Measurements from ENCODE around the gene EGLN1.

The EGLN1 gene

DNA sequence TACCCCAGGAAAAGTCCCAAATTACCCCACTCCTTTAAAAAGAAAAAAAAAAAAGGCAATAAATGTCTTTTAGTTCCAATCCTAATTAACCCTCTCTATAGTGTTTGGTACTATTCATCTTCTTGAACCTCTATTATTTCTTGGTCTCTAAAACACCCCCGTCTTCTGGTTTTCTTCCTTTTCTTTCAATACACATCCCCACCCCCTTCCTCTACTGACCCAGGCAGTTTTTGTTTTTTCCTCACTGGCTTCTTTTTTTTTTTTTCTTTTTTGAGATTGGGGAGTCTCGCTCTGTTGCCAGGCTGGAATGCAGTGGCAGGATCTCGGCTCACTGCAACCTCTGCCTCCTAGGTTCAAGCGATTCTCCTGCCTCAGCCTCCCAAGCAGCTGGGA is 26.1 kb downstream of the EGLN1 start:
- DNase-seq (ENCODE audit: low read depth): no peak

DNA sequence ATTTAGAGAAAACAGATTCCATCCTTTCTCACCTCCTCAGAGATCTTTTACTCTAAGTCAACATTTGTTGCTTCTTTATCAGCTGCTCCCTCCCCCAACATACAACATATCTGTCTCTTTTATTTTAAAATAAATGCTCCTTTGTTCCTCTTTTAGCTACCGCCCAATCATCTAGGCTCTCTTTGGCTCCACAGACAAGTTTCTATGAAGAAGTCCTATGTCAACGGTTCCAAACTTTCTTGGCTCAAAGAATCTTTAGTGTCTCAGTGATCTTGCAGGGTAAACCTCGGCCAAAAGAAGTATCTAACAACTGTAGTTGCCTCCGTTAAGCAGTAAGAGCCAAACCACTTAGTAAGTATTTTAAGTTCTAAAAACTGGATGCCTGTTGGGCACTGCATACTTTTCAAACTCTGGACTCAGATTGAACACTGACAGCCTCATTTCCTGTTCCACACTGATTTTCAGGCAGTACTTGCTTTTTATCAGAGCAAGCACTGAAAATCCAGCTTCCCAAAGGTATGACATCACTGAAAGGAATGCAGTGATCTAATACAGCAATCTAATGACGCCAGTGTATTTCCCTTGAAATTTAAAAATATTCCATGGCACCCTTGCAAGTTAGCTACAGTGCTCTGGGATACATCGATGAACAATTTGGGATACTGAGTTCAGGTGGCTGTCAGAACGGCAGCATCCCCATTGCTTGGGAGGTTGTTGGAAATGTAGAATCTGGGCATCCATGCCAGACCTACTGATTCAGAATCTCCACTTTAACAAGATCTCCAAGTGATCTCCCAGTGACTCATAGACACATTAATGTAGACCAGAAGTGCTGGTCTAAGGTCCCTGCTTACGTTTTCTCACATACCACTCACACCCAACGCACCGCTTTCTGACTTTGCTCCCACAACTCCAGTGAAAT is 26.8 kb downstream of the EGLN1 start:
- DNase-seq (ENCODE audit: low read depth): peak; percentile 96

DNA sequence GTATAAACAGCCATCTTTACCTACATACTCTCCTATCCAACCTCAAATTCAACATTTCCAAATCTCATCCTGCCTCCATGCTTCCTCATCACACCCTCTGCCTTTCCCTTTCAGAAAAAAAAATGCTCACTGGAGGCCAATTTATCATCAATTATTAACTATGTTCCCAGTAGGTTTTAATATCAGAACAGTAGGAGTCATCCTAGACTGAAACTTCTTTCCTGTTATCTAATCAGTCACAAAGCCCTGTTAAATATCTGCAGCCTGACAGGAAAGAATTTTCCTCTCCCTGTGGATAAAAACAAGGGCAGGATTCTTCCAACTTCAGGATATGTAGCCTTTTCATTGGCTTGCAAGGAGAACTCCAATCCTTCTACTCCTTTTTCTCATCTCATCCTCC is 28.4 kb downstream of the EGLN1 start:
- peak; percentile 10 for DNase-seq (ENCODE audit: low read depth)

DNA sequence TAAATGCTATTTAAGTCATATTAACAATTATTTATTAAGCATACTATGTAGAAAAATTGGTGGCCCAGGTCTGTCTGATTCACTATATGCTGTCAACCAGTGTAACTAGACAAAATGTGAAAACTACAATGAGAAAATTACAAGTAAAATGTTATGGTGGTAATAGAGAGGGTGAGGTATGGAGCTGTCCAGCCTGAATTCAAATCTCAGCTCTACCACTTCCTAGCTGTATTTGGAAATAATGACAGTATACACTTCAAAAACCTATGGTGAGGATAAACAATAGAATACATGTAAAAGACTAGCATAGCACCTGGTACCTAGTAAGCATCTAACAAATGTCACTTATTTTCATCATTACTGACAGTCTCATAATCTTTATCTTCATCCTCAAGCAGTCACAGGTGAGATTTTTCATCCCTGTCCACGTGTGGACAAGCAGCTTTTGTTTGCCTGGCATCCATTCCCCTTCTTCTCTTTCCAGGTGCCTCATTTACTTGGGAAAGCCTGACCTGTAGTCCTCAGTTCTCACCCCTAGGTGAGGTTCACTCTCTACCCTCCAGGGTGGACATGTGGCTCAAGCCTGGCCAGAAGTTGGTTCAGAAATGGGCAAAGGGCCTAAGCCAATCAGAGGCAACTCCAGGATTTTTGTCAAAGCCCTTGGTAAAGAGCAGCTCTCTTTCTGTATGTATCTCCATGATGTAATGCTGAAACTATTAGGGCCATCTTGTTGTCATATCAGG is 29.5 kb downstream of the EGLN1 start:
- no peak for DNase-seq (ENCODE audit: low read depth)

DNA sequence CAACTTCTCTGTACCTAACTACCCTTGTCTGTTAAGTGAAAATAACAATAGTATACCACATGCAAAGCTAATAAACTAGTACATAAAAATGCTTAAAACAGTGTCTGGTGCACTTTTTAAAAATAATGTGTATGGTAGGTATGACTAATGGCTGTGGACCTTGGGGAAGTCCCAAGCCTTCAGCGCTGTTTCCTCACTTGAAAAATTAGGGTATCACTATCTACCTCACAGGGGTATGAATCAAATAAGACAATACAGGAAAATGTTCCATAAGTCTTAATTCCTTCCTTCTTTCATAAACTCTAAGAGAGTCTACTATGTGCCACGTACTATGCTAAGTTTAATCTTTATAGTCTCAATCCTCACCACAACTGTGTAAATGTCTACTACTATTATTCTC is 32.0 kb downstream of the EGLN1 start:
- peak; percentile 78 for DNase-seq (ENCODE audit: low read depth)

DNA sequence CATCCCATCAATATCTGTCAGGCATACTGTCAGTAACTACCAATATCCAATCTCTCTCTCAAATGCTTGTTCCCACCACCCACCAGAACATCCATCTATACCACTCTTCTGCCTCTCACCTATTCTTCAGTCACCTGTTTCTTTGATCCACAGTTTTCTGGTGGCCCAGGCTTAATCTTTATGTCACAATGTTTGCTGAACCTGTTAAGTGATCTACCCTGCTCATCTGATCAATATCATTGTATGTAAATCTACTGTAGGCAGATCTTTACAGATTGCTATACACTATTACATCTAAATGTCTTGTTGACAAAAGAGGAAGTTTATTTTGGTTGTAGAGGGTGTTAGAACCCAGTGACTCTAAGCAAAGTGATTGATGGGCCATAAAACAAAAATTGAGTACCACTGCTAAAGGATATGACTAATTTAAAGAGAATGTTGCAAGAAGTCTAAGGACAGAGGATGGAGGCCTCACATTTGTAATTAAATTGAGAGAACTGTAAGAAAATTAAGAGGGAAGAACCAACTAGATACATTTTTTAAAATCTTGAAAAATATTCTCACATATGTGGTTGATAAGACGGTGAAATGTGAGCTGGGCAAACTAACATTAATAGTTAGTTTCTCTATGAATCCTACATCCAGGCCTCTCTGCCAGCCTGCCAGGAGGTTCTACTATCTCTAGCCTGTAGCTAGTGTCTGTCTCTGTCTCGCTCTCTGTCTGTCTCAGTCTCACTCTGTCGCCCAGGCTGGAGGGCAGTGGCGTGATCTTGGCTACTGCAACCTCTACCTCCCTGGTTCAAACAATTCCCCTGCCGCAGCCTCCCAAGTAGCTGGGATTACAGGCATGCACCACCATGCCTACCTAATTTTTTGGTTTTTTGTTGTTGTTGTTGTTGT is 34.1 kb downstream of the EGLN1 start:
- DNase-seq (ENCODE audit: low read depth): peak; percentile 85

DNA sequence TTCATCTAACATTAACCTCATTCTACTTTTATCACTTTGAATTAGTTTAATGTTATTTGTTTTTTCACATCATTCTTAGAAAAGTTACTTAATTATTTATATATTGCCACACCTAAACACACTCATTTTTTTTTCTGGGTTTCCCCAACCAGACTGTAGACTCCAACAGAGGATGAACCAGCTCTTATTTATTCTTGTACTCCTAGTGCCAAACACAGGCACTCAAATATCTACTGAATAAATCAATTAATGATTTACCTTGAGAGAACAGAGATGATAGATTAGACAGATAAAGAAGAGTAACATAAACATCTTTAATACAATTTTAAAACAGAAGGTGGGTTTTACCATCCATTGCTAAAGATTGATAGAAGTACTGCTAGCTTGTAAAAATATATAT is 35.6 kb downstream of the EGLN1 start:
- DNase-seq (ENCODE audit: low read depth): no peak

DNA sequence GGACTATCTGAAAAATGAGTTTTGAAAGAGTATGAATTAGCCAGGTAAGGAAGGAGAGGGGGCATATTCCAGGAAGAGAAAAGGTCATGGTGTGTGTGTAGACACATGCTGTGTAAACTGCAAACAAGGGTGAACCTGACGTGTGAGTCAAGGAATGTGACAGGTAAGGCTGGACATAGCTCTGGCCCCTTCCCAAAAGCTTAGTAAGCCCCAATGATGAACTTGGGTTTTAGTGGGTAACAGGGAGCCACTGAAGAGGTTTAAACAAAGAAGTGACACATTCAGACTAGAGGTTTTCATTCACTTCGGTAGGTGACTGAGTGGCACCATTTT is 36.7 kb downstream of the EGLN1 start:
- DNase-seq (ENCODE audit: low read depth): peak; percentile 26

DNA sequence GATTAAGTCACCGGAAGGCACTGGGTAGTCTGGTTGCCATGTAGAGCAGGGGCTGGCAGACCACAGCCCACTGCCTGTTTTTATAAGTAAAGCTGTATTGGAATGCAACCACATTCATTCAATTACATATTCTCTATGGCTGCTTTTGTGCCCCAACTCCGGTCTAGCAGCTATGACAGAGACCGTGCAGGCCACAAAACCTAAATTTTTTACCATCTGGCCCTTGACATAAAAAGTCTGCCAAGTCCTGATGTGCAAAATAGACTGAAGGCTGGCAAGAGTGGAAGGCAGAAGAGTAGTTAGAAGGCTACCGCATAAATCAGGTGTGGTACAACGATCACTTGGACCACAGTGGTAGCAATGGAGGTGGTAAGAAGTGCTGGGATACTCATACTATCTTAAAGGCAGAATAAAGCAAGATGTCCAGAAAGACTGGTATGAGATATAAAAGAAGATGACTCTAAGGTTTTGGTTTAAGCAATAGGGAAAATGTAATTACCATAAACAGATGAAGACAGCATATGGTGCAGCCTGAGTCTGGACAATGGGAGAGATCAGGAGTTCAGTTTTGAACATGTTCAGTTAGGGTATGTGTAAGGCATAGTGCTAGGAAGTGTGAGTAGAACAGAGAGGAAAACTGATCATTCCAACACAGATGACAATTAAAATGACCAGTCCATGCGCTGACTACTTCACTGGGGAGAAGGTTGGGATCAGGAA is 37.2 kb downstream of the EGLN1 start:
- no peak for DNase-seq (ENCODE audit: low read depth)

DNA sequence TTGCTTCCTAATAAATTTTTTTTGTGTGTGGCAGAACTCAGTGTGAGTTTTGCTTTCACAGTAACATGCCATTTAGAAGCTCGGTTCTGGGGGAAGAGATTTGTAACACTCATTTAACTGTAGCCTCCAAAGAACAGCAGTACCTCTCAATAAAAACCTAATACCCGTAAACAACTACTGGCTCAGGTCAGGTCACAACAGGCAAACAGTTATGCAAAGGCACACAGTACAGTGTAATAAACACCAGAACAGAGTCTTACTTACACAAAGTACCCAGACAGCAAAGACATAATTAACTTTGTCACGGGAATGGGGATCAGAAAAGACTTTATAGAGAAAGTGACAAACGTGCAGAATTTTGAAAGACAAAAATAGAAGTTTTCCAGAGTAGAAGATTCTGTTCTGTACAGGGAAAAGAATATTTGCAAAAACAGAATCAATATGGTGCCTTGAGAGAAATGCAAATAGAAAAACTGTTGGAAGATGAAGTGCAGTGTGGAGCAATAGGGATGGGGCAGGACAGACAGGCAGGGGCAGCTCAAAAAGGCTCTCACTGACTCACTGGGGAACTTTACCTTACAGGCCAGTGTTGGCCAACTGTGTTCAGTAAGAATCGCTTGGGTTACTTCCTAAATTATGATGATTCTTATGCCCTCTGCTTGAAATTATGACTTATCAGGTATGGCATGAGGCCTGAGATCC is 38.8 kb downstream of the EGLN1 start:
- DNase-seq (ENCODE audit: low read depth): no peak

DNA sequence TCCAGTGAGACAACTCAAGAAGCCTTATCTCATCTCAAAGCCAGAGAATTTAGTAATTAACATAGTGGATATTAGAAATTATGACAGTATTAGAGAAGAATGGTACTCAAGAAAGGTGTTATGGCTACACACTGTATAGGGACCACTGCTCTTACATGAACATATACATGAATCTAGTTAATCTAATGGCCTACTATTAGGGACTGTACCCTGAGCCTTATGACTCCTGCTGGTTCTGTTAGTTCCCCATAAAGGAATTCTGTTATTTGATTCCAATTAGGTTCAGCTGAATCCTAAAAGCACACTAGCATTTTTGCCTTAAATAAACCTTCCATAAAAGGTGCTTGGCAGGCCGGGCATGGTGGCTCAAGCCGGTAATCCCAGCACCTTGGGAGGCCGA is 39.7 kb downstream of the EGLN1 start:
- DNase-seq (ENCODE audit: low read depth): no peak

DNA sequence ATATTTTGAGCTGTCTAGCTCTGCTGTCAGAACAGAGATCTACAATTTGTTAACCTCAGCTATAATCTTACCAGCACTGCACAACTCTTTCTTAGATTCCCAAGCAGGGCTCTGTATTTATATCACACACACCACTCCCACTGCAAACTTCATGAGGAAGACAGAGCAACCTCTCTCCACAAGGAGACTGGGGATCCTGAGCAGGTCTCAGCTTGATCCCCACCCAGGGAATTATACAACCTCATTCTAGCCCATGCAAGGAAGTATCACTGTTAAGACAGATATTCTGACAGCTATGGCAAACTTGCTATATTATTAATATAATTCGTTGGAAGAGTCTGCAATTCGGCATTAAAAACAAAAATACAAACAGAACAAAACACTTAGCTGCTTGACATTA is 40.4 kb downstream of the EGLN1 start:
- DNase-seq (ENCODE audit: low read depth): no peak

DNA sequence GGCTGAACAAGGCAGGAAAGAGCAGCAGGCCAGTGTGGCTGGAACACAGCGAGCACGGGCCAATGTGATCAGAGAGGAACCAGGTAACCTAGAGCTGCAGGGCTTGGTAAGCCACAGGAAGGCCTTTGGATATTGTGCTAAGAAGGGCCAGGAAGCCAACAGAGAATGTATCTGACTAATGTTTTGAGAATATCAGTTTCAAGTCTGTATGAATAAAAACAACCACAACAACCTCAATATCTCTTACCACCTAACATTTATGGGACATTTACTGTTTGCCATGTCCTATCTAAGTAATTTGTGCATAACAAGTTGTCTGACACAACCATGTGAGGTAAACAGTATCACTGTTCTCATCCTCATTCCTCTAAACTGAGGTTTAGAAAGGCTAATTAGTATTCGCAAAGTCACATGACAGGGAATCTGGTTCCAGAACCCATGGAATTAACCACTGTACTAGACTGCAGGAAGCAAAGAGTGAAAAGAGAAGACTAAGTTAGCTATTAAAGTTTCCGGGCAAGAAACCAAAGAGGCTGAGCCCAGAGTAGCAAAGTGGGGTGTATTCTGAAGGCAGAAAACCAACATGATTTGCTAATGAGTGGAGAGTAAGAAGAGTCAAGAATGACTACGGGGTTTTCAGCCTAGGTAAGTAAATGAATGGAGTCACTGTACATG is 45.1 kb downstream of the EGLN1 start:
- DNase-seq (ENCODE audit: low read depth): peak; percentile 34

DNA sequence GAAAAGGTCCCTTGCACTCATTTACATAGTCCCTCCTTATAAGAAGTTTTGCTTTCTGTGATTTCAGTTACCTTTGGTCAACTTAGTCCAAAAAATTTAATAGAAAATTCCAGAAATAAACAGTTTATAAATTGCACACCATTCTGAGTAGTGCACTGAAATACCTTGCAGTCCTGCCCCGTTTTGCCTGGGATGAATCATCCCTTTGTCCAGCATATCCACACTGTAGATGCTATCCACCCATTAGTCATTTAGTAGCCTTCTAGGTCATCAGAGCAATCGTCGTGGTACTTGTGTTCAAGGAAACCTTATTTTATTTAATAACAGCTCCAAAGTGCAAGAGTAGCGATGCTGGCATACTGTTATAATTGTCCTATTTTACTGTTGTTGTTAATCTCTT is 46.0 kb downstream of the EGLN1 start:
- DNase-seq (ENCODE audit: low read depth): peak; percentile 69

DNA sequence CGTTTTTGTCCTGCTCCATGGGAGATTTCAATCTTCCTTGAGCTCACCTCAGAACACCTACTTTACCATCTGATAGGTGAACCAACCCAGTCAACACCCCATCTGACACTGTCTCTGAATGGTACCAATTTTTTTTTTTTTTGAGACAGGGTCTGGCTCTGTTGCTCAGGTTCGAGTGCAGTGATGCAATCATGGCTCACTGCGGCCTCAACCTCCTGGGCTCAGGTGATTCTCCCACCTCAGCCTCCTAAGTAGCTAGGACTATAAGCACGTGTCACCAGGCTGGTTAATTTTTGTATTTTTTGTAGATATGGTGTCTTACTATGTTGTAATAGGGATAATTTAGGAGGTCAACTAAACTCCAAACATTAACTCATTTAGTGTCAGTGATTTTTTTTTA is 47.7 kb downstream of the EGLN1 start:
- no peak for DNase-seq (ENCODE audit: low read depth)

DNA sequence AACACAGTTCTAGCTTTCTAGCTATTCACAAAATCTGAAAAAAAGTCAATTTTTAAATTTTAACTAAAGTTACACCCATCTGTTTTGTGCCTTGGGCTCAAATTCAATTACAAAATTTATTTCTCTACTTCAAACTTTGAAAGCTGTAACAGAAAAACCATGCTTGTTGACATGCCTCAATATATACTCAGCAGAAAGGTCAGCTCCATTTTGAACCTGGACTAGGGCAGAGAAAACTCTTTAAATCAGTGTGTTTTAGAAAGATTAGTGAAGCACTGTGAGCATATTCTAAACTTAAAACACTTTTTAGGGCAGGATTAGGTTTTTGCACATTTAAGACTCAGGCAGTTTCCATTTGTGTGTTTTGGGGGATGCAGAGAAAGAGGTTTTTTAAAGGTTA is 49.6 kb downstream of the EGLN1 start:
- DNase-seq (ENCODE audit: low read depth): no peak

DNA sequence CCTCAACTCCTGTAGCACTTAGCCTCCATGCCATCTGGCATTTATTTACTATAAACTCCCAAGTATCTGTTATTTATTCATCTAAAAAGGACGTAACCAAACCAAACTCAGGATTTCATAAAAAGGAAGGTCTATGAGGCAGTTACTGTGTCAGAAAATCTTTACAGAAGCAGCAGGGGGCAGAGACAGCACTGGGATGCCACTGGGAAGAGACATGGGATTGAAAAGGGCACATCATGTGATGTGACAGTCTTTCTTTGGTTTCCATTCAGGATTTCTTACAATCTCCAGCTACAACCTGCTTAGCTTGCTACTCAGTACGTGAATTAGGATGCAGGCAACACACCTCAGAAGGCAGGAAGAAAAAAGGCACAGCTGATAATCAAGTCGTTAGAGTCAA is 52.8 kb downstream of the EGLN1 start:
- DNase-seq (ENCODE audit: low read depth): no peak

DNA sequence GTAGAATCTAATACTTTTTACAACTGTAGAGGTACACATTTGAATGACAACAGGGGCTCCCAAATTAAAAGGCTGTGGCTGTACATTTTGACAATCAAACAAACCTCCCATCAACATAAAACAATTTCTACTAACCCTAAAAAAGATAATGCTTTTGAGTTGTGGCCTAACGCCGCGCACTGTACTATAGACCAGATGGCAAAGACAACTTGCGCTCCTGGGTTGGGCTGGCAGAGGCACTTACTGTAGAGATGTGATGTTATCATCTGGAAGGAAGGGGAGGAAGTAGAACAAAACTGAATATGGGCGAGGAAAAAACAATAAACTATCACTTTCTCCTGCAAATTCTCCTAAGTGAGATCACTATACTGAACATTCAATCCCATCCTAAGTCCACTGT is 57.9 kb downstream of the EGLN1 start:
- no peak for DNase-seq (ENCODE audit: low read depth)

DNA sequence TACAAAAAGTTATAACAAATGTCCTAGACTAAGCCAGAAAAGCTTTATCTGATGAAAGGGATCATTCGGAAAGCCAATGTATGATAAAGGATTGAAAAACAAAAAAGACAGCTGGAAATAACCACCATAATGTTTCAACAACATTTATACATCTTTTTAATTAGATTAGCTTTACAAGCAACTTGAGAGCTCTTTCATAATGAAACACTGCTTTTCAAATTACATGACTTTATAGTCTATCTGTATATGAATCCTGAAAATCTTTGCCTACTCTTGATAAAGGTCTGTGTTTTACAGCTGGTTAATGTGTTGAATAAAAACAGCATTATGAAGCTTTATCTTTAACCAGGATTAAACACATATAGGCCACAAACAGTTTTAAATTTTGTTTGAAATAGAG is 58.5 kb downstream of the EGLN1 start:
- DNase-seq (ENCODE audit: low read depth): no peak

DNA sequence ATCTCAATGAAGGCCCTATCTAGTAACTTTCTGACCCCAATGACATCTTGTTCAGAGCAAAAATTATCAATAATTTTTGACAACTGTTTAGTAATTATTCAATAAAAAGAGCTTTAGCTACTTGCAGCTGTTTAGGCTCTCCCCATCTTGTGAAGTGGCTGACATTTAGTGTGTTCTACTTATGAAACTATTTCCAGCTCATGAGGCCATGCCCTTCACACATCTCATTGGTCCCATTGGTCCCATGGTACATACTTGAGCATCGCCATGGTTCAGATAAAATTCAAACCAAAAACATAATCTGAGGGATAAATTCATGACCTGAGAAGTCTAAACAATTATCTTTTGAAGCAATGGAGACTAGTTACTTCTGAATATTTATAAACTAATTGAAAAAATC is 59.8 kb downstream of the EGLN1 start:
- no peak for DNase-seq (ENCODE audit: low read depth)

DNA sequence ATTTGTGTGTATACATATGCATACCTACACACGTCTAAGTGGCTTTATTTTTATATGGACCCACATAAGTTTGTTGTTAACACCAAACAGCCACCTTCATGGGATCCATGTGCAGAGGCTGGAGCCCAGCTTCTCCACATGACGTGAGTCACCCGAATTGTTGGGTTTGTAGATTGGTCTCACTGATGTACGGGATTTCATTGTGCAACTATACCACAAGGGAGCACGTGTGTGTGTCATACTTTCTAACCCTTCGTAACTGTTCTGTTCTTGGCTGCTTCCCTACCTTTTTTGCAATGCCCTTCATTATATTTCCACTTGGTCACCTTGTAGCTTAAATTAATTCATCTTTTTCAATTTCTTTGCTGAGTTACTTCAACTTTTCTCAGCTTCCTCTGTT is 63.0 kb downstream of the EGLN1 start:
- DNase-seq (ENCODE audit: low read depth): peak; percentile 96

Data from ELR (cell line).